Superior temporal gyrus (tissue), 1 donor: ENCODE measurements around the gene C9orf57.
A peak's percentile ranks its signal among the peaks of the same experiment; 100 is the strongest.
"Not testable (repeated sequence)": the region's sequence is repeated elsewhere in the genome, so short reads cannot be mapped to it uniquely, and the experiment has no call there.

ENCODE experiments used
- DNase-seq: peaks from one replicate; pipeline ENCODE4 v3.0.0-alpha.2; 2016; ENCODE audit errors: extremely low spot score

C9orf57 gene

GRCh38 chr9:72023596-72023995 is 36.8 kb downstream of the C9orf57 start:
- no peak for DNase-seq

- peak; percentile 29 for DNase-seq
Observed at GRCh38 chr9:72022841-72023240, 37.6 kb downstream of the C9orf57 start.

- no peak for DNase-seq
Observed at GRCh38 chr9:72013292-72013760, 47.1 kb downstream of the C9orf57 start.

- DNase-seq, result no peak
Observed at GRCh38 chr9:72012646-72013045, 47.8 kb downstream of the C9orf57 start.

- DNase-seq, result not testable (repeated sequence)
Observed at GRCh38 chr9:72007726-72008125, 52.7 kb downstream of the C9orf57 start.

GRCh38 chr9:72006501-72006900 is 53.9 kb downstream of the C9orf57 start:
- no peak for DNase-seq

GRCh38 chr9:72005451-72005850 is 55.0 kb downstream of the C9orf57 start:
- no peak for DNase-seq
